ENCODE measurements around the gene PAPPA2.

PAPPA2 gene

GRCh38 chr1:176504848-176505553, 42.0 kb downstream of the PAPPA2 start:
- DNase-seq: no peak

- no peak for DNase-seq
These were observed 50.0 kb downstream of the PAPPA2 start for GRCh38 chr1:176512966-176513365.

- no peak for DNase-seq
These were observed 52.3 kb downstream of the PAPPA2 start for GRCh38 chr1:176515310-176515709.

- no peak for DNase-seq
These were observed 54.5 kb downstream of the PAPPA2 start for GRCh38 chr1:176517484-176517883.

- DNase-seq: no peak
These were observed 58.2 kb downstream of the PAPPA2 start for GRCh38 chr1:176521211-176521610.

GRCh38 chr1:176522310-176522845, 59.4 kb downstream of the PAPPA2 start:
- no peak for DNase-seq

- DNase-seq: no peak
These were observed 66.6 kb downstream of the PAPPA2 start for GRCh38 chr1:176529395-176530090.

GRCh38 chr1:176531036-176531435, 68.1 kb downstream of the PAPPA2 start:
- no peak for DNase-seq

GRCh38 chr1:176531921-176532897, 69.2 kb downstream of the PAPPA2 start:
- DNase-seq: no peak

- DNase-seq: no peak
These were observed 70.0 kb downstream of the PAPPA2 start for GRCh38 chr1:176533020-176533419.

GRCh38 chr1:176536588-176536987, 73.6 kb downstream of the PAPPA2 start:
- no peak for DNase-seq

GRCh38 chr1:176539018-176539417, 76.0 kb downstream of the PAPPA2 start:
- DNase-seq: no peak

- DNase-seq: no peak
These were observed 77.5 kb downstream of the PAPPA2 start for GRCh38 chr1:176540428-176540827.

GRCh38 chr1:176541663-176542062, 78.7 kb downstream of the PAPPA2 start:
- no peak for DNase-seq

GRCh38 chr1:176542352-176542751, 79.4 kb downstream of the PAPPA2 start:
- DNase-seq: no peak

- no peak for DNase-seq
These were observed 80.6 kb downstream of the PAPPA2 start for GRCh38 chr1:176543360-176544129.

GRCh38 chr1:176545034-176545639, 82.2 kb downstream of the PAPPA2 start:
- DNase-seq: no peak

- no peak for DNase-seq
These were observed 83.8 kb downstream of the PAPPA2 start for GRCh38 chr1:176546825-176547224.

- peak; percentile 41 for DNase-seq
These were observed 88.2 kb downstream of the PAPPA2 start for GRCh38 chr1:176551146-176551545.

GRCh38 chr1:176552217-176552991, 89.4 kb downstream of the PAPPA2 start:
- peak; percentile 63 for DNase-seq

GRCh38 chr1:176552999-176553398, 90.0 kb downstream of the PAPPA2 start:
- DNase-seq: peak; percentile 30
